Jurkat, Clone E6-1 (cell line): ENCODE results near the gene TMEM132D.

Experiments
- DNase-seq: peaks from one replicate; pipeline ENCODE4 v3.0.0-alpha.2; 2011; ENCODE audit warnings: low read depth, low spot score
- H3K4me3 ChIP-seq: 2 replicates; pipeline ENCODE4 v1.5.1; 2011; ENCODE audit warnings: mild to moderate bottlenecking, low read length, control low read depth, moderate library complexity

Gene TMEM132D

GRCh38 chr12:129771238-129771637 lies 132.6 kb downstream of the TMEM132D start:
- H3K4me3 ChIP-seq, result no peak overlapping the region
- no peak for DNase-seq

- no peak for DNase-seq
- H3K4me3 ChIP-seq, result no peak overlapping the region
Observed at GRCh38 chr12:129765719-129766118, 138.1 kb downstream of the TMEM132D start.

GRCh38 chr12:129762436-129762835 lies 141.4 kb downstream of the TMEM132D start:
- no peak overlapping the region for H3K4me3 ChIP-seq
- DNase-seq, result no peak

- DNase-seq, result no peak
- no peak overlapping the region for H3K4me3 ChIP-seq
Observed at GRCh38 chr12:129753586-129753985, 150.2 kb downstream of the TMEM132D start.

GRCh38 chr12:129750421-129750820 lies 153.4 kb downstream of the TMEM132D start:
- H3K4me3 ChIP-seq, result no peak overlapping the region
- DNase-seq, result no peak

GRCh38 chr12:129746318-129746717 lies 157.5 kb downstream of the TMEM132D start:
- no peak overlapping the region for H3K4me3 ChIP-seq
- no peak for DNase-seq

GRCh38 chr12:129729170-129729569 lies 174.7 kb downstream of the TMEM132D start:
- no peak overlapping the region for H3K4me3 ChIP-seq
- no peak for DNase-seq

GRCh38 chr12:129727100-129727499 lies 176.7 kb downstream of the TMEM132D start:
- DNase-seq, result no peak

GRCh38 chr12:129723260-129723659 lies 180.6 kb downstream of the TMEM132D start:
- no peak for DNase-seq
- H3K4me3 ChIP-seq, result no peak overlapping the region

More at GRCh38 chr12:129727100-129727499, 176.7 kb downstream of the TMEM132D start:
- H3K4me3 ChIP-seq, result no peak overlapping the region

GRCh38 chr12:129720618-129721017 lies 183.2 kb downstream of the TMEM132D start:
- no peak for DNase-seq
- H3K4me3 ChIP-seq, result no peak overlapping the region

- DNase-seq, result no peak
- no peak overlapping the region for H3K4me3 ChIP-seq
Observed at GRCh38 chr12:129719416-129719815, 184.4 kb downstream of the TMEM132D start.

- no peak overlapping the region for H3K4me3 ChIP-seq
- no peak for DNase-seq
Observed at GRCh38 chr12:129717438-129717837, 186.4 kb downstream of the TMEM132D start.

GRCh38 chr12:129716825-129717224 lies 187.0 kb downstream of the TMEM132D start:
- H3K4me3 ChIP-seq, result no peak overlapping the region
- no peak for DNase-seq

GRCh38 chr12:129706716-129707115 lies 197.1 kb downstream of the TMEM132D start:
- H3K4me3 ChIP-seq, result no peak overlapping the region
- no peak for DNase-seq

- DNase-seq, result no peak
- no peak overlapping the region for H3K4me3 ChIP-seq
Observed at GRCh38 chr12:129704232-129704830, 199.5 kb downstream of the TMEM132D start.

GRCh38 chr12:129701631-129702101 lies 202.2 kb downstream of the TMEM132D start:
- no peak for DNase-seq
- H3K4me3 ChIP-seq, result no peak overlapping the region

- DNase-seq, result no peak
- H3K4me3 ChIP-seq, result no peak overlapping the region
Observed at GRCh38 chr12:129700036-129700435, 203.8 kb downstream of the TMEM132D start.

- no peak for DNase-seq
Observed at GRCh38 chr12:129696926-129697325, 206.9 kb downstream of the TMEM132D start.

GRCh38 chr12:129696405-129696804 lies 207.4 kb downstream of the TMEM132D start:
- no peak for DNase-seq
- H3K4me3 ChIP-seq, result no peak overlapping the region

More at GRCh38 chr12:129696926-129697325, 206.9 kb downstream of the TMEM132D start:
- no peak overlapping the region for H3K4me3 ChIP-seq

- DNase-seq, result no peak
- no peak overlapping the region for H3K4me3 ChIP-seq
Observed at GRCh38 chr12:129693731-129694130, 210.1 kb downstream of the TMEM132D start.

- no peak for DNase-seq
- H3K4me3 ChIP-seq, result no peak overlapping the region
Observed at GRCh38 chr12:129687731-129688130, 216.1 kb downstream of the TMEM132D start.
